OCI-LY7 (cell line): ENCODE results near the gene VAPB. TPM values are rescaled to one million over a fixed set of nuclear protein-coding genes. Genes with fewer than 3 reads are reported as not detected.

Source experiments
- Bru-seq: library from RNA; stranded (reverse); fragments of 400-500 nt; gene quantifications from one replicate; lab custom pipeline; 2021; lab: Mats Ljungman, UMichigan
- BruChase-seq, 2 experiments: library from RNA; stranded (reverse); fragments of 400-500 nt; gene quantifications; one replicate each; lab custom pipeline; 2021; lab: Mats Ljungman, UMichigan
- BruUV-seq: library from RNA; stranded (reverse); fragments of 400-500 nt; replicated peaks from 2 replicates; lab custom pipeline; 2021; lab: Mats Ljungman, UMichigan
- CTCF ChIA-PET: fragments of 300-600 bp; sonication (Branson Sonifier 250); formaldehyde crosslinking; loops from one replicate; lab custom pipeline; 2022; ENCODE audit warnings: antibody characterized with exemption; ENCODE audit not compliant: unreplicated experiment; lab: Charles Lee
- POLR2A ChIA-PET: fragments of 300-600 bp; sonication (Branson Sonifier 250); formaldehyde crosslinking; loops from one replicate; lab custom pipeline; 2022; ENCODE audit warnings: antibody characterized with exemption; lab: Charles Lee
- DNase-seq: peaks from one replicate; pipeline ENCODE4 v3.0.0-alpha.2; 2015; ENCODE audit warnings: low spot score
- H2AFZ ChIP-seq: fragments of 200-600 bp; sonication (generic), shearing (Covaris generic); 2 replicates; pipeline ENCODE4 v1.6.1; 2014; ENCODE audit warnings: mild to moderate bottlenecking, antibody characterized with exemption, low read length, moderate library complexity
- H3K27ac ChIP-seq: fragments of 200-600 bp; sonication (generic); 2 replicates; pipeline ENCODE4 v1.5.1; 2014; ENCODE audit warnings: mixed run types, low read depth, mild to moderate bottlenecking, moderate library complexity, low read length, inconsistent platforms; ENCODE audit not compliant: poor library complexity, severe bottlenecking
- H3K36me3 ChIP-seq: fragments of 200-600 bp; sonication (generic); 2 replicates; pipeline ENCODE4 v1.6.1; 2014; ENCODE audit warnings: mild to moderate bottlenecking, antibody characterized with exemption, low read length, moderate library complexity, mixed read lengths; ENCODE audit not compliant: insufficient read depth
- H3K4me1 ChIP-seq: fragments of 200-600 bp; sonication (generic); 2 replicates; pipeline ENCODE4 v1.5.1; 2014; ENCODE audit warnings: mild to moderate bottlenecking, low read length; ENCODE audit not compliant: insufficient read depth, poor library complexity, severe bottlenecking
- H3K4me2 ChIP-seq: fragments of 200-600 bp; sonication (generic); 2 replicates; pipeline ENCODE4 v1.6.1; 2014; ENCODE audit warnings: mild to moderate bottlenecking, low read length
- H3K4me3 ChIP-seq: fragments of 200-600 bp; sonication (generic); 2 replicates; pipeline ENCODE4 v1.5.1; 2014; ENCODE audit warnings: mild to moderate bottlenecking, low read depth, low read length; ENCODE audit not compliant: poor library complexity, severe bottlenecking
- H3K79me2 ChIP-seq: fragments of 200-600 bp; sonication (generic); 2 replicates; pipeline ENCODE4 v1.6.1; 2016; ENCODE audit warnings: low read depth, mild to moderate bottlenecking, low read length, moderate library complexity, mixed read lengths; ENCODE audit not compliant: insufficient read depth
- H3K9me2 ChIP-seq: fragments of 200-600 bp; sonication (generic); 2 replicates; pipeline ENCODE4 v1.6.1; 2016; ENCODE audit warnings: mild to moderate bottlenecking, low read length, mixed read lengths; ENCODE audit not compliant: insufficient read depth
- H3K9me3 ChIP-seq: fragments of 200-600 bp; sonication (generic); 2 replicates; pipeline ENCODE4 v1.6.1; 2014; ENCODE audit warnings: mild to moderate bottlenecking, mixed run types, low read length, mixed read lengths
- H4K20me1 ChIP-seq: fragments of 200-600 bp; sonication (generic); 2 replicates; pipeline ENCODE4 v1.6.1; 2014; ENCODE audit warnings: mild to moderate bottlenecking, antibody characterized with exemption, low read length, moderate library complexity, mixed read lengths; ENCODE audit not compliant: insufficient read depth
- EZH2phosphoT487 ChIP-seq: fragments of 200-600 bp; sonication (generic); IDR thresholded peaks from 2 replicates; pipeline ENCODE4 v1.6.1; 2018; ENCODE audit warnings: low read depth, borderline replicate concordance, mild to moderate bottlenecking, mixed run types, antibody characterized with exemption, low read length, moderate library complexity, mixed read lengths
- intact Hi-C: fragments of 100-400 bp; cut with micrococcal nuclease; formaldehyde crosslinking; loops from one replicate; pipeline ENCODE4 v1.10.0; 2022; ENCODE audit not compliant: unreplicated experiment
- long read RNA-seq: library from polyadenylated mRNA; stranded (forward); transcript quantifications from one replicate; pipeline ENCODE4 v2.0.0, GENCODE V29; 2022
- total RNA-seq, 2 experiments: library from RNA; depleted of rRNA in 1 of 2; stranded (reverse); fragments of >200 nt in 1 of 2; shearing (Covaris generic) in 1 of 2; gene quantifications; 2 replicates each; pipeline ENCODE4 v1.2.3, GENCODE V29; 2014 to 2022
- TF ChIP-seq, protein P1 (sequence below): fragments of 200-600 bp; sonication (generic); conservative IDR thresholded peaks from 2 replicates; pipeline ENCODE4 v1.5.1; 2014; ENCODE audit warnings: mild to moderate bottlenecking, antibody characterized with exemption, low read length, moderate library complexity, mixed read lengths

VAPB gene, protein sequence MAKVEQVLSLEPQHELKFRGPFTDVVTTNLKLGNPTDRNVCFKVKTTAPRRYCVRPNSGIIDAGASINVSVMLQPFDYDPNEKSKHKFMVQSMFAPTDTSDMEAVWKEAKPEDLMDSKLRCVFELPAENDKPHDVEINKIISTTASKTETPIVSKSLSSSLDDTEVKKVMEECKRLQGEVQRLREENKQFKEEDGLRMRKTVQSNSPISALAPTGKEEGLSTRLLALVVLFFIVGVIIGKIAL
- total RNA-seq (2014; rRNA removed; shearing (Covaris generic)): 12.1 and 13.3 TPM in 2 replicates
- 41.8 and 43.2 TPM in 2 replicates for total RNA-seq (2022)
- Bru-seq, nascent RNA: percentile 87 among the genes with signal in this experiment
- percentile 88 among the genes with signal in this experiment for BruChase-seq, experiment 1, labeled RNA remaining after a 6-hour chase
- BruChase-seq, experiment 2, labeled RNA remaining after a 2-hour chase: percentile 85 among the genes with signal in this experiment
- long read RNA-seq, full-length matches to known transcripts: 56 of 72 reads
- long read RNA-seq, partial matches to known transcripts: 0 of 72 reads
- long read RNA-seq, other reads (novel, unspliced or antisense): 16 of 72 reads

DNA sequence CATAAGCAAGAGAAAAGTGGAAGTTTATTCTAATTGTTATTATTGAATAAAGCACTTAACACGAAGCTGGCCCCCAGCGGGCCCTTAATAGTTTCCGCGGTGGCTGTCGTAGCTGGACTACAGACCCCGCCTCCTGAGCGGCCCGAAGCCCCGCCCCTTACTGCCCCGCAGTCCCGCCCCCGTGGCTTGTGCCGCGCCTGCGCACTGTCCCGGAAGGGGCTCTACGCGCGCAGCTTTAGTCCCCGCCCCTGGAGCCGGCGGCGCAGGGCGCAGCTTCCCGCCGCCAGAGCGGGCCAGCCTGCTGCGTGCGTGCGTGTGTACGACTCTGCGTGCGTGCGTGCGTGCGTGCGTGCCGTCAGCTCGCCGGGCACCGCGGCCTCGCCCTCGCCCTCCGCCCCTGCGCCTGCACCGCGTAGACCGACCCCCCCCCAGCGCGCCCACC, at the start of gene VAPB:
TSS of gene VAPB (plus strand) at position 348 of the 442 bp plus-strand sequence. CDS start 231 bp downstream, outside the sequence.
- TF ChIP-seq EZH2phosphoT487: no peak
- TF ChIP-seq, protein P1, sequence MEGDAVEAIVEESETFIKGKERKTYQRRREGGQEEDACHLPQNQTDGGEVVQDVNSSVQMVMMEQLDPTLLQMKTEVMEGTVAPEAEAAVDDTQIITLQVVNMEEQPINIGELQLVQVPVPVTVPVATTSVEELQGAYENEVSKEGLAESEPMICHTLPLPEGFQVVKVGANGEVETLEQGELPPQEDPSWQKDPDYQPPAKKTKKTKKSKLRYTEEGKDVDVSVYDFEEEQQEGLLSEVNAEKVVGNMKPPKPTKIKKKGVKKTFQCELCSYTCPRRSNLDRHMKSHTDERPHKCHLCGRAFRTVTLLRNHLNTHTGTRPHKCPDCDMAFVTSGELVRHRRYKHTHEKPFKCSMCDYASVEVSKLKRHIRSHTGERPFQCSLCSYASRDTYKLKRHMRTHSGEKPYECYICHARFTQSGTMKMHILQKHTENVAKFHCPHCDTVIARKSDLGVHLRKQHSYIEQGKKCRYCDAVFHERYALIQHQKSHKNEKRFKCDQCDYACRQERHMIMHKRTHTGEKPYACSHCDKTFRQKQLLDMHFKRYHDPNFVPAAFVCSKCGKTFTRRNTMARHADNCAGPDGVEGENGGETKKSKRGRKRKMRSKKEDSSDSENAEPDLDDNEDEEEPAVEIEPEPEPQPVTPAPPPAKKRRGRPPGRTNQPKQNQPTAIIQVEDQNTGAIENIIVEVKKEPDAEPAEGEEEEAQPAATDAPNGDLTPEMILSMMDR: no peak
- peaks cover 31% of the 10 kb centered on the region for H3K4me1 ChIP-seq
- CTCF ChIA-PET: interaction anchor here (0.5 kb wide), 1 partner anchor 260 kb away, joined by 4 read pairs; no protein-coding TSS in a partner anchor
- peak within 1 kb of the TSS; percentile 73 for H3K4me3 ChIP-seq
- peak; percentile 97 for DNase-seq
- H3K9me2 ChIP-seq: no peaks in the 10 kb centered on the region
- POLR2A ChIA-PET: interaction anchor here (0.5 to 1.2 kb wide), 9 partner anchors 15 to 956 kb away, joined by 3 to 5 read pairs (median 3); partner anchors contain the start of gene ZNF831
- no TSS peak for BruUV-seq
- peaks cover 47% of the 10 kb centered on the region for H3K79me2 ChIP-seq
- intact Hi-C loops: loop anchor here (10.0 kb wide), 1 partner anchor 154 kb away; no protein-coding TSS in a partner anchor
- H3K4me2 ChIP-seq: peak within 1 kb of the TSS; percentile 88
- H3K36me3 ChIP-seq: peaks cover 42% of the 10 kb centered on the region
- H2AFZ ChIP-seq: peak within 1 kb of the TSS; percentile 57
- peaks cover 23% of the 10 kb centered on the region for H4K20me1 ChIP-seq
- H3K27ac ChIP-seq: peak within 1 kb of the TSS; percentile 68
- H3K9me3 ChIP-seq: no peaks in the 10 kb centered on the region

DNA sequence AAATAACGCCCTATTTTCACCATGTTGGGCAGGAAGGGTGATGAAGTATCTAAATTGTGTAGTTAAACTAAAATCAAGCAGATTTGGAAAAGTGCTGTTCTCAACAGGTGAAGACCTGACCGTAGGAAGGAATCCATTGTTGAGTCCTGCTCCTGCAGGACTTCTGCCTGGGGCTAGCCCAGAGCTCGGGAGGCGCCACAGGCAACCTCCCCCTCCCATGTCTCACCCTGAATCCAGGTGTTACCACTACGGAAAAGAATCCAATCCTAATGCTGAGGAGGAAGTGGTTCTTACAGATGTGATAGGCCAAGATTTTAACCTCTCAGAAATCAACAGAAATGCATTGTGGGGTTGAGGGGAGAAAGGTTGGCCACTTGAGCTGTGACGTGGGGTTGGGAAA, 49.3 kb upstream of the VAPB start:
- no TSS peak for BruUV-seq
- Histone ChIP-seq H3K4me3 (no peak overlapping the region), H3K9me3 (no peaks in the 10 kb centered on the region), H3K4me2 (no peak overlapping the region), H3K27ac (no peak overlapping the region), H4K20me1 (no peaks in the 10 kb centered on the region), H3K79me2 (0 out of 2 replicates have a peak, but pooled peaks cover 4% of the 10 kb centered on the region), H3K9me2 (no peaks in the 10 kb centered on the region), H2AFZ (no peak overlapping the region), H3K36me3 (0 out of 2 replicates have a peak, but pooled peaks cover under 1% of the 10 kb centered on the region), H3K4me1 (no peaks in the 10 kb centered on the region)
- intact Hi-C loops: no loop called here
- POLR2A ChIA-PET: interaction anchor here (0.5 kb wide), 1 partner anchor 61 kb away, joined by 4 read pairs; no protein-coding TSS in a partner anchor
- CTCF ChIA-PET: no interaction called here
- TF ChIP-seq, protein P1: no peak
- no peak for TF ChIP-seq EZH2phosphoT487
- DNase-seq: no peak
